ENCODE results near the gene SFXN3. TPM values are rescaled to one million over a fixed set of nuclear protein-coding genes. Genes with fewer than 3 reads are reported as not detected.

The SFXN3 gene
- total RNA-seq, 3 donors from 2014 or later (not counting 1 experiment from before 2014, with no cell fraction given), result 59.7 to 74.5 (median 68.9) TPM

- no peak for TF ChIP-seq CTCF (IDR thresholded peaks at IDR 0.05)
- Mint-ChIP-seq H3K36me3 (no peaks in the 10 kb centered on the region), H3K4me1 (peaks cover 9 to 13% of the 10 kb centered on the region in 2 donors), H3K9me3 (no peaks in the 10 kb centered on the region), H3K27me3 (ENCODE audit: low read depth in 2 of 2) (peaks cover 0 to 4% of the 10 kb centered on the region in 2 donors), H3K4me3 (no peak overlapping the region), H3K27ac (no peak overlapping the region)
- Histone ChIP-seq H3K4me1 (ENCODE audit: control insufficient read depth, insufficient read depth, low read length) (peaks cover 14% of the 10 kb centered on the region), H3K36me3 (ENCODE audit: control insufficient read depth, insufficient read depth, low read length) (peaks cover 4% of the 10 kb centered on the region), H3K9me3 (ENCODE audit: control insufficient read depth, insufficient read depth, low read length) (no peaks in the 10 kb centered on the region), H3K27me3 (ENCODE audit: control insufficient read depth, insufficient read depth, low read length) (no peaks in the 10 kb centered on the region), H3K27ac (ENCODE audit: low read length) (no peak overlapping the region), H3K4me3 (ENCODE audit: low read length) (no peak overlapping the region)
- 96% methylated on average over 18 of the region's 18 CpGs for whole genome bisulfite sequencing (ENCODE audit: insufficient coverage)
- no peak for ATAC-seq
- intact Hi-C loops (cut with micrococcal nuclease), result no loop called here
- DNase-seq, result no peak
Observed at GRCh38 chr10:101003639-101004206, 27.3 kb upstream of the SFXN3 start.

GRCh38 chr10:101005361-101005760, 25.7 kb upstream of the SFXN3 start:
- Histone ChIP-seq H3K27ac (ENCODE audit: low read length) (no peak overlapping the region), H3K4me3 (ENCODE audit: low read length) (no peak overlapping the region), H3K36me3 (ENCODE audit: control insufficient read depth, insufficient read depth, low read length) (peaks cover 4% of the 10 kb centered on the region), H3K4me1 (ENCODE audit: control insufficient read depth, insufficient read depth, low read length) (peaks cover 5% of the 10 kb centered on the region), H3K9me3 (ENCODE audit: control insufficient read depth, insufficient read depth, low read length) (no peaks in the 10 kb centered on the region), H3K27me3 (ENCODE audit: control insufficient read depth, insufficient read depth, low read length) (no peaks in the 10 kb centered on the region)
- 97% methylated on average over 23 of the region's 23 CpGs for WGBS (ENCODE audit: insufficient coverage)
- no peak overlapping the region for H3K4me3 Mint-ChIP-seq
- peaks cover 6 to 10% of the 10 kb centered on the region in 2 donors for H3K4me1 Mint-ChIP-seq
- intact Hi-C loops (cut with micrococcal nuclease), result no loop called here
- H3K9me3 Mint-ChIP-seq, result no peaks in the 10 kb centered on the region
- DNase-seq, result no peak
- H3K27me3 Mint-ChIP-seq (ENCODE audit: low read depth in 2 of 2), result peaks cover 0 to 4% of the 10 kb centered on the region in 2 donors
- no peak overlapping the region for H3K27ac Mint-ChIP-seq
- TF ChIP-seq CTCF (IDR thresholded peaks at IDR 0.05), result no peak
- H3K36me3 Mint-ChIP-seq, result no peaks in the 10 kb centered on the region
- no peak for ATAC-seq

GRCh38 chr10:101005869-101006567, 25.0 kb upstream of the SFXN3 start:
- Mint-ChIP-seq H3K27ac (no peak overlapping the region), H3K9me3 (no peaks in the 10 kb centered on the region), H3K4me3 (no peak overlapping the region), H3K36me3 (no peaks in the 10 kb centered on the region), H3K4me1 (peaks cover 3 to 4% of the 10 kb centered on the region in 2 donors), H3K27me3 (ENCODE audit: low read depth in 2 of 2) (peaks cover 0 to 2% of the 10 kb centered on the region in 2 donors)
- ATAC-seq, result no peak
- Histone ChIP-seq H3K36me3 (ENCODE audit: control insufficient read depth, insufficient read depth, low read length) (peaks cover 4% of the 10 kb centered on the region), H3K4me1 (ENCODE audit: control insufficient read depth, insufficient read depth, low read length) (no peaks in the 10 kb centered on the region), H3K27ac (ENCODE audit: low read length) (no peak overlapping the region), H3K4me3 (ENCODE audit: low read length) (no peak overlapping the region), H3K9me3 (ENCODE audit: control insufficient read depth, insufficient read depth, low read length) (no peaks in the 10 kb centered on the region), H3K27me3 (ENCODE audit: control insufficient read depth, insufficient read depth, low read length) (no peaks in the 10 kb centered on the region)
- no peak for TF ChIP-seq CTCF (IDR thresholded peaks at IDR 0.05)
- DNase-seq, result no peak
- intact Hi-C loops (cut with micrococcal nuclease), result no loop called here
- 89% methylated on average over 2 of the region's 4 CpGs for WGBS (ENCODE audit: insufficient coverage)
